Heart right ventricle (tissue), 16 donors: Measurements from ENCODE around the gene OVOL3. TPM values are rescaled to one million over a fixed set of nuclear protein-coding genes. Genes with fewer than 3 reads are reported as not detected.

Experiments
- ATAC-seq, 8 donors: fragments of 200-7000 bp; cut with Tn5 transposase; one replicate each; pipeline ENCODE4 v1.9.1; 2020; ENCODE audit warnings: mild to moderate bottlenecking in 8 of 8, moderate library complexity in 8 of 8, moderate number of reproducible peaks in 1 of 8
- DNase-seq, 2 donors: peaks; one replicate each; pipeline ENCODE4 v3.0.0-alpha.2; 2020
- H3K27ac ChIP-seq, 10 donors: fragments of 200-600 bp; sonication (generic) in 2 of 10; one replicate each; pipeline versions ENCODE4 v1.5.0 to v1.8.0; 2020 to 2022; ENCODE audit warnings: mild to moderate bottlenecking in 3 of 10
- H3K27me3 ChIP-seq, 7 donors: fragments of 200-600 bp; one replicate each; pipeline ENCODE4 v1.8.0; 2021 to 2022; ENCODE audit warnings: mild to moderate bottlenecking in 2 of 7
- H3K36me3 ChIP-seq, 9 donors: fragments of 200-600 bp; sonication (generic) in 1 of 9; one replicate each; pipeline versions ENCODE4 v1.5.0 to v1.8.0; 2020 to 2022; ENCODE audit warnings: mild to moderate bottlenecking in 2 of 9
- H3K4me1 ChIP-seq, 9 donors: fragments of 200-600 bp; sonication (generic) in 1 of 9; one replicate each; pipeline versions ENCODE4 v1.5.0 to v1.8.0; 2020 to 2022; ENCODE audit warnings: mild to moderate bottlenecking in 4 of 9
- H3K4me3 ChIP-seq, 10 donors: fragments of 200-600 bp; sonication (generic) in 2 of 10; one replicate each; pipeline versions ENCODE4 v1.5.0 to v1.8.0; 2020 to 2022; ENCODE audit warnings: mild to moderate bottlenecking in 7 of 10, moderate library complexity in 2 of 10
- H3K9me3 ChIP-seq, 11 donors: fragments of 200-600 bp in 10 of 11; sonication (generic) in 2 of 11; one replicate each; pipeline versions ENCODE4 v1.5.0 to v1.8.0; 2013 to 2022; ENCODE audit warnings: mild to moderate bottlenecking in 2 of 11, control low read depth in 1 of 11, moderate library complexity in 1 of 11
- WGBS, 2 donors: extraction: QIAGEN DNeasy Blood & Tissue Kit; methylation state at CpG; one replicate each; pipeline ENCODE4 v1.1.7; 2013; ENCODE audit warnings: inconsistent platforms in 1 of 2; 5-methylcytosine and 5-hydroxymethylcytosine counted together
- intact Hi-C, 10 donors: fragments of 100-400 bp; cut with DNase I; formaldehyde crosslinking; loops; one replicate each; pipeline versions ENCODE4 v1.11.1 to v1.14.2; 2022
- polyA plus RNA-seq, 2 donors: library from polyadenylated mRNA; stranded (reverse); fragments of 200-250 nt; gene quantifications; one replicate each; pipeline ENCODE4 v1.2.3, GENCODE V29; 2013
- total RNA-seq, 10 donors: library from RNA; stranded (reverse); fragmentation: NEBNext Ultra II Directional in 3 of 10; extraction: Animal tissue kit (Norgen Biotek cat#: 25700) in 3 of 10; gene quantifications; one replicate each; pipeline versions ENCODE4 v1.2.1 to v1.2.4, GENCODE V29; 2021 to 2023
- TF ChIP-seq, protein P1 (sequence below), 9 donors: fragments of 200-600 bp; sonication (generic) in 2 of 9; IDR thresholded peaks; one replicate each; pipeline versions ENCODE4 v1.5.0 to v1.8.0; 2021 to 2022; ENCODE audit warnings: antibody characterized with exemption in 9 of 9, mild to moderate bottlenecking in 5 of 9, moderate library complexity in 1 of 9
- donor health status: Arrhythmogenic right ventricular cardiomyopathy.
- donor health status: ischemic (EF 13 %, LVEDD 7.1; RV severe dilation, severe dysfunction).
- donor health status: healthy with polysubstance abuse.
- donor health status: DM: no; HTN: yes; CAD: no.
- donor health status: DM: no; HTN: no; CAD: no.
- donor health status: ischemic (EF 25% LVEDD 6.9; RV normal size, moderate dysfunction).
- donor health status: ischemic (EF 25% LVEDD 5.7; RV mildly dilated, moderate dysfunction).
- donor health status: healthy.
- donor health status: DM: yes; HTN: yes; CAD: no.
- donor health status: Ischemic cardiomyopathy.
- donor health status: ischemic (EF 35%, LVEDD 5.7; RV mildly dilated, moderate dysfunction).
- donor health status: nonischemic (EF 11% LVEDD 7.7; RV severe dilation, severe dysfunction).
- donor health status: DM: yes; HTN: yes; CAD: no.
- donor health status: PGD.
- donor health status: ischemic (EF 29% LVEDD 5.4; RV normal size, mild dysfunction).
- donor health status: nonischemic (EF 23%, LVEDD 6.1; RV moderate dilation, normal function).

The OVOL3 gene
- total and polyA plus RNA-seq, 12 donors, result not detected

DNA sequence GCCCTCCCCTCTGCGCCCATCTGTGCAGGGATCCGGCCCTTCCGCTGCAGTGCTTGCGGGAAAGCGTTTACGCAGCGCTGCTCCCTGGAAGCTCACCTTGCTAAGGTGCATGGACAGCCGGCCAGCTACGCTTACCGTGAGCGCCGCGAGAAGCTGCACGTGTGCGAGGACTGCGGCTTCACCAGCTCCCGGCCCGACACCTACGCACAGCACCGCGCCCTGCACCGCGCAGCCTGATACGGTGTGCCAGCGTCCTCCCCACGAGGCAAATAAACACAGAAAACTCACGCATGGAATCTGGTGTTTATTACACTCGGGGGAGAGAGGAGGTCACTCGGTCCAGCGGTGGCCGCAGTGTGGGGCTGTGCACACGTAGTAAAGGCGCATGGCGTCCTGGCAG is 2.5 kb downstream of the OVOL3 start:
- Histone ChIP-seq H3K4me1 (peaks cover 7 to 30% (median 24%) of the 10 kb centered on the region in 9 donors), H3K36me3 (peaks cover 0 to 55% (median 11%) of the 10 kb centered on the region in 9 donors), H3K9me3 (no peaks in the 10 kb centered on the region), H3K27ac (peak overlapping the region in 1 of 10 donors; percentile 84), H3K27me3 (no peaks in the 10 kb centered on the region), H3K4me3 (peak overlapping the region in 7 of 10 donors; percentile 71 to 90 (median 80))
- WGBS, 2 donors, result 92 to 93% methylated on average over 34 of the region's 34 CpGs
- intact Hi-C loops, result loop anchor here in 5 of 10 donors (5.0 to 10.0 kb wide), 5 partner anchors 49 to 119 kb away; partner anchors contain the start of genes SDHAF1 (in 1 of the 5), THAP8 (in 1 of the 5) and WDR62 (in 1 of the 5)
- DNase-seq (no peak), ATAC-seq (no peak)
- TF ChIP-seq, protein P1, sequence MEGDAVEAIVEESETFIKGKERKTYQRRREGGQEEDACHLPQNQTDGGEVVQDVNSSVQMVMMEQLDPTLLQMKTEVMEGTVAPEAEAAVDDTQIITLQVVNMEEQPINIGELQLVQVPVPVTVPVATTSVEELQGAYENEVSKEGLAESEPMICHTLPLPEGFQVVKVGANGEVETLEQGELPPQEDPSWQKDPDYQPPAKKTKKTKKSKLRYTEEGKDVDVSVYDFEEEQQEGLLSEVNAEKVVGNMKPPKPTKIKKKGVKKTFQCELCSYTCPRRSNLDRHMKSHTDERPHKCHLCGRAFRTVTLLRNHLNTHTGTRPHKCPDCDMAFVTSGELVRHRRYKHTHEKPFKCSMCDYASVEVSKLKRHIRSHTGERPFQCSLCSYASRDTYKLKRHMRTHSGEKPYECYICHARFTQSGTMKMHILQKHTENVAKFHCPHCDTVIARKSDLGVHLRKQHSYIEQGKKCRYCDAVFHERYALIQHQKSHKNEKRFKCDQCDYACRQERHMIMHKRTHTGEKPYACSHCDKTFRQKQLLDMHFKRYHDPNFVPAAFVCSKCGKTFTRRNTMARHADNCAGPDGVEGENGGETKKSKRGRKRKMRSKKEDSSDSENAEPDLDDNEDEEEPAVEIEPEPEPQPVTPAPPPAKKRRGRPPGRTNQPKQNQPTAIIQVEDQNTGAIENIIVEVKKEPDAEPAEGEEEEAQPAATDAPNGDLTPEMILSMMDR (IDR thresholded peaks at IDR 0.05), result no peak

GRCh38 chr19:36113894-36114720 is 3.2 kb downstream of the OVOL3 start:
- Histone ChIP-seq H3K4me3 (peak overlapping the region; percentile 71 to 90 (median 78)), H3K9me3 (no peaks in the 10 kb centered on the region), H3K27me3 (no peaks in the 10 kb centered on the region), H3K27ac (peak overlapping the region; percentile 41 to 93 (median 89)), H3K36me3 (peaks cover 0 to 61% (median 11%) of the 10 kb centered on the region in 9 donors), H3K4me1 (peaks cover 7 to 30% (median 24%) of the 10 kb centered on the region in 9 donors)
- intact Hi-C loops, result loop anchor here in 7 of 10 donors (2.0 to 10.0 kb wide), 6 partner anchors 49 to 119 kb away; partner anchors contain the start of genes THAP8 (in 3 of the 7), WDR62 (in 3 of the 7) and SDHAF1 (in 1 of the 7)
- TF ChIP-seq, protein P1 (IDR thresholded peaks at IDR 0.05), result no peak
- DNase-seq (peak in 1 of 2 donors; percentile 38), ATAC-seq (peak in 2 of 8 donors; percentile 0 to 16)
- WGBS, 2 donors, result 8 to 11% methylated on average over 46 to 48 of the region's 48 CpGs

DNA sequence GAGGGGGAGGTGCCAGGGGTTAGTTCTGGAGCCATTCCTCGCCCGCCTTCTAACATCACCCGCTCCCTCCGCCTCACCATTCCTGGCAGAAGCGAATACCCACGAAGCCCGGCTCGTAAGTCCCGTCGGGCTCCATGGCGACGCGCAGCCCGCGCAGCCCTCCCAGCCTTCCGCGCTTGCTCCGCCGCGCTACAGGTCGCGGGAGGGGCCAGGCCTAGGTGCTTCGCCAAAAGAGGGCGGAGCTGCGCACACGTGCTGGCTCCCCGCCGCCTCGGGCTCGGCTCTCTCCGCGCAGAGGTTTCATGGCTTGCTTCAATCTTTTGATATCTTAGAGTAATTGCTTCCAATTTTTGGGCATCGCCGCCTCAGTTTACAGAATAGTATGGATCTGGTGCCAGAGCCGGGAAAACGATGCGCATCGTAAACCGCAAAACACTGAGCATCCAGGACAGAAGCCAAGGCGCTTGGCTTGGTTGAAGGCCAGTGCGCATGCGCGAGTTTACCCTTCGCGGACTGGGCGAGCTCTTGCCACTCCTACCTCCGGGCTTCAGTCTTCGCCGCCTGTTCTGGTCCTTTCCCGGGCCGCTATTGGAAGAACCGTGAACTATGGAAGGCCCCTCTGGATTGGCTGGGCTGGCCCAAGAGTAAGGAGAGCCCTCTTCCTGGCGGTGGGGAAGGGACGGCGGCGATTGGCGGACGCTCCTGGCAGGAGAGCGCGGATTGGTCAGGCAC is 3.9 kb downstream of the OVOL3 start, which contains the start of gene POLR2I:
POLR2I (minus strand) TSS at position 155 of the 732 bp plus-strand sequence; CDS start at position 136, 19 bp downstream.
- Histone ChIP-seq H3K36me3 (peaks cover 0 to 68% (median 11%) of the 10 kb centered on the region in 9 donors), H3K4me3 (peak within 1 kb of the TSS; percentile 71 to 90 (median 78)), H3K27ac (peak within 1 kb of the TSS; percentile 41 to 93 (median 89)), H3K27me3 (no peaks in the 10 kb centered on the region), H3K9me3 (no peaks in the 10 kb centered on the region), H3K4me1 (peaks cover 7 to 30% (median 24%) of the 10 kb centered on the region in 9 donors)
- DNase-seq, result peak; percentile 98 to 100
- ATAC-seq, result peak; percentile 93 to 98 (median 96)
- 0 to 1% methylated on average over 60 of the region's 60 CpGs for WGBS, 2 donors
- TF ChIP-seq, protein P1 (IDR thresholded peaks at IDR 0.05), result no peak
- intact Hi-C loops, result loop anchor here in 8 of 10 donors (1.0 to 10.0 kb wide), 8 partner anchors 50 to 120 kb away; partner anchors contain the start of genes THAP8 (in 4 of the 8), WDR62 (in 4 of the 8), SDHAF1 (in 1 of the 8) and ZNF146 (in 1 of the 8)
